Cardiac septum (tissue), 1 donor: Measurements from ENCODE around the gene TMED5. TPM values are rescaled to one million over a fixed set of nuclear protein-coding genes. Genes with fewer than 3 reads are reported as not detected.
"Not testable (repeated sequence)": the region's sequence is repeated elsewhere in the genome, so short reads cannot be mapped to it uniquely, and the experiment has no call there.

Experiments used
- DNase-seq: peaks from one replicate; pipeline ENCODE4 v3.0.0-alpha.2; 2020; ENCODE audit warnings: low spot score
- intact Hi-C: fragments of 100-400 bp; cut with DNase I; formaldehyde crosslinking; loops from one replicate; pipeline ENCODE4 v1.14.0; 2022
- long read RNA-seq: library from polyadenylated mRNA; unstranded; transcript quantifications from one replicate; pipeline ENCODE4 v2.0.0, GENCODE V29; 2021
- total RNA-seq: library from RNA; stranded (reverse); fragmentation: NEBNext Ultra II Directional; extraction: Animal tissue kit (Norgen Biotek cat#: 25700); gene quantifications from one replicate; pipeline ENCODE4 v1.2.1, GENCODE V29; 2021
- donor health status: DM: no; HTN: no; CAD: no.

TMED5 gene
- total RNA-seq = 42.2 TPM
- long read RNA-seq, full-length matches to known transcripts = 65 of 75 reads
- long read RNA-seq, partial matches to known transcripts = 5 of 75 reads
- long read RNA-seq, other reads (novel, unspliced or antisense) = 5 of 75 reads

GRCh38 chr1:93179886-93180722, at the start of gene TMED5:
TSS of gene TMED5 (minus strand) at chr1:93180413. CDS start at chr1:93180242, 171 bp downstream.
- DNase-seq = peak; percentile 99
- intact Hi-C loops = loop anchor here (1.0 to 5.0 kb wide), 2 partner anchors 101 to 667 kb away; partner anchors contain the start of gene MTF2

GRCh38 chr1:93223023-93223675, 42.9 kb upstream of the TMED5 start:
- intact Hi-C loops = no loop called here
- no peak for DNase-seq

- DNase-seq = no peak
- intact Hi-C loops = no loop called here
Measured at GRCh38 chr1:93221913-93222312, 41.7 kb upstream of the TMED5 start.

GRCh38 chr1:93220716-93221115, 40.5 kb upstream of the TMED5 start:
- intact Hi-C loops = not testable (repeated sequence)

GRCh38 chr1:93219443-93219842, 39.2 kb upstream of the TMED5 start:
- intact Hi-C loops = no loop called here
- no peak for DNase-seq

More at GRCh38 chr1:93220716-93221115, 40.5 kb upstream of the TMED5 start:
- not testable (repeated sequence) for DNase-seq

- no peak for DNase-seq
- intact Hi-C loops = no loop called here
Measured at GRCh38 chr1:93215322-93215721, 35.1 kb upstream of the TMED5 start.

GRCh38 chr1:93207211-93207610, 27.0 kb upstream of the TMED5 start:
- DNase-seq = no peak
- intact Hi-C loops = no loop called here

GRCh38 chr1:93206567-93206954, 26.3 kb upstream of the TMED5 start:
- intact Hi-C loops = no loop called here
- DNase-seq = no peak

- intact Hi-C loops = no loop called here
- DNase-seq = no peak
Measured at GRCh38 chr1:93205892-93206566, 25.8 kb upstream of the TMED5 start.

GRCh38 chr1:93200714-93201113, 20.5 kb upstream of the TMED5 start:
- no peak for DNase-seq
- intact Hi-C loops = no loop called here

- no peak for DNase-seq
- intact Hi-C loops = no loop called here
Measured at GRCh38 chr1:93200086-93200620, 19.9 kb upstream of the TMED5 start.

- intact Hi-C loops = no loop called here
- DNase-seq = no peak
Measured at GRCh38 chr1:93199150-93199549, 18.9 kb upstream of the TMED5 start.

GRCh38 chr1:93196591-93196990, 16.4 kb upstream of the TMED5 start:
- no peak for DNase-seq
- intact Hi-C loops = no loop called here

- intact Hi-C loops = no loop called here
- DNase-seq = no peak
Measured at GRCh38 chr1:93194231-93194990, 14.2 kb upstream of the TMED5 start.

GRCh38 chr1:93190432-93190831, 10.2 kb upstream of the TMED5 start:
- intact Hi-C loops = no loop called here
- DNase-seq = no peak

GRCh38 chr1:93186667-93187066, 6.5 kb upstream of the TMED5 start:
- intact Hi-C loops = no loop called here
- DNase-seq = no peak

- DNase-seq = no peak
- intact Hi-C loops = loop anchor here (1.0 to 5.0 kb wide), 2 partner anchors 102 to 666 kb away; partner anchors contain the start of gene MTF2
Measured at GRCh38 chr1:93180723-93181613, 755 bp upstream of the TMED5 start, which contains the start of gene CCDC18. TSS of gene CCDC18 (plus strand) at chr1:93180724. CDS start at chr1:93183362, 2,638 bp downstream.

GRCh38 chr1:93178418-93178817, 1.8 kb downstream of the TMED5 start:
- no peak for DNase-seq
- intact Hi-C loops = no loop called here
